ENCODE measurements around the gene FBXL19. TPM values are rescaled to one million over a fixed set of nuclear protein-coding genes. Genes with fewer than 3 reads are reported as not detected.
"Not testable (repeated sequence)": the region's sequence is repeated elsewhere in the genome, so short reads cannot be mapped to it uniquely, and the experiment has no call there.

FBXL19 gene
- polyA plus RNA-seq, 2 of the 4 experiments (the other 2 are of a cell fraction) = 5.6 to 21.5 TPM

GRCh38 chr16:30888856-30889499 lies 34.4 kb upstream of the FBXL19 start:
- WGBS (ENCODE audit: missing lambda C conversion rate) = 91% methylated on average over 8 of the region's 8 CpGs
- CTCF ChIA-PET = interaction anchor here (0.5 to 4.7 kb wide), 3 partner anchors 13 to 195 kb away, joined by 3 to 26 read pairs (median 22); no protein-coding TSS in a partner anchor
- Histone ChIP-seq H3K9me3 (no peaks in the 10 kb centered on the region), H3K4me3 (no peak overlapping the region), H3K4me2 (no peak overlapping the region), H3K4me1 (peaks cover 5% of the 10 kb centered on the region; the same call in 2 of the 3 replicates), H3K27ac (no peak overlapping the region)
- POLR2A ChIA-PET = interaction anchor here (0.7 kb wide), 1 partner anchor 764 kb away, joined by 3 read pairs; no protein-coding TSS in a partner anchor
- TF ChIP-seq KDM1A (IDR thresholded peaks at IDR 0.05; ENCODE audit: low read depth) (0 out of 2 replicates have a peak, but pooled peaks have one; percentile 43), CHD2 (IDR thresholded peaks at IDR 0.05; ENCODE audit: low read length, partially characterized antibody) (no peak)
- ATAC-seq (no peak), FAIRE-seq (no peak), DNase-seq (ENCODE audit: low read depth in 1 of 2, low spot score in 1 of 2) (no peak)

- H3K4me3 ChIP-seq = no peak overlapping the region
- ChIA-PET CTCF (interaction anchor here (0.7 to 4.7 kb wide), 3 partner anchors 12 to 84 kb away, joined by 3 to 26 read pairs (median 22); no protein-coding TSS in a partner anchor), POLR2A (no interaction called here)
- no peak for ATAC-seq
- no peak overlapping the region for H3K27ac ChIP-seq
- H3K9me3 ChIP-seq = no peaks in the 10 kb centered on the region
- no peak for DNase-seq (ENCODE audit: low read depth in 1 of 2, low spot score in 1 of 2)
- FAIRE-seq = no peak
- WGBS (ENCODE audit: missing lambda C conversion rate) = 86% methylated on average over 5 of the region's 5 CpGs
- no peak overlapping the region for H3K4me2 ChIP-seq
- H3K4me1 ChIP-seq = peaks cover 9% of the 10 kb centered on the region
- no peak for TF ChIP-seq MAX (IDR thresholded peaks at IDR 0.05)
- no peak for TF ChIP-seq HDAC2 (IDR thresholded peaks at IDR 0.05)
- TF ChIP-seq JUNB (IDR thresholded peaks at IDR 0.05) = no peak
- no peak for TF ChIP-seq NFE2L2 (conservative IDR thresholded peaks at IDR 0.05; ENCODE audit: low read length)
- no peak for TF ChIP-seq RARB (CRISPR knock-in tag; IDR thresholded peaks at IDR 0.05)
- no peak for TF ChIP-seq FOSL2 (IDR thresholded peaks at IDR 0.05)
- TF ChIP-seq FOSL2 (CRISPR knock-in tag; IDR thresholded peaks at IDR 0.05) = no peak
- no peak for TF ChIP-seq SMC3 (IDR thresholded peaks at IDR 0.05)
- no peak for TF ChIP-seq RCOR1 (IDR thresholded peaks at IDR 0.05; ENCODE audit: low read depth, low read length)
- no peak for TF ChIP-seq ZFP36 (IDR thresholded peaks at IDR 0.05; ENCODE audit: borderline replicate concordance, partially characterized antibody)
- TF ChIP-seq HES2 (IDR thresholded peaks at IDR 0.05) = no peak
- no peak for TF ChIP-seq CHD4 (IDR thresholded peaks at IDR 0.05; ENCODE audit: borderline replicate concordance)
- TF ChIP-seq RFX5 (IDR thresholded peaks at IDR 0.05) = no peak
Observed at GRCh38 chr16:30889721-30890120, 33.7 kb upstream of the FBXL19 start.

GRCh38 chr16:30891043-30891823 lies 32.1 kb upstream of the FBXL19 start:
- not testable (repeated sequence) for H3K9me3 ChIP-seq; H3K27ac ChIP-seq; FAIRE-seq; H3K4me2 ChIP-seq; H3K4me3 ChIP-seq; ATAC-seq; DNase-seq (ENCODE audit: low read depth in 1 of 2, low spot score in 1 of 2)
- peaks cover 24% of the 10 kb centered on the region for H3K4me1 ChIP-seq
- 88% methylated on average over 15 of the region's 15 CpGs for WGBS (ENCODE audit: missing lambda C conversion rate)
- ChIA-PET POLR2A (interaction anchor here (2.7 kb wide), 1 partner anchor 16 kb away, joined by 16 read pairs; no protein-coding TSS in a partner anchor), CTCF (interaction anchor here (0.6 to 4.7 kb wide), 5 partner anchors 10 to 77 kb away, joined by 3 to 26 read pairs (median 5); no protein-coding TSS in a partner anchor)

GRCh38 chr16:30892670-30893416 lies 30.5 kb upstream of the FBXL19 start:
- FAIRE-seq (no peak), ATAC-seq (no peak), DNase-seq (ENCODE audit: low read depth in 1 of 2, low spot score in 1 of 2) (no peak)
- Histone ChIP-seq H3K4me1 (peaks cover 34% of the 10 kb centered on the region), H3K9me3 (no peaks in the 10 kb centered on the region), H3K27ac (peak overlapping the region; percentile 79 to 95), H3K4me3 (peak overlapping the region; percentile 56), H3K4me2 (peak overlapping the region; percentile 64)
- POLR2A ChIA-PET = interaction anchor here (1.0 to 2.7 kb wide), 2 partner anchors 9 to 18 kb away, joined by 3 to 16 read pairs; no protein-coding TSS in a partner anchor
- CTCF ChIA-PET = interaction anchor here (0.8 to 4.7 kb wide), 9 partner anchors 9 to 90 kb away, joined by 3 to 22 read pairs (median 4); no protein-coding TSS in a partner anchor
- WGBS (ENCODE audit: missing lambda C conversion rate) = 92% methylated on average over 18 of the region's 20 CpGs
- TF ChIP-seq HOXA7 (CRISPR knock-in tag; IDR thresholded peaks at IDR 0.05) = no peak
- TF ChIP-seq HES2 (IDR thresholded peaks at IDR 0.05) = no peak
- TF ChIP-seq JUNB (IDR thresholded peaks at IDR 0.05) = no peak
- no peak for TF ChIP-seq BCL3 (IDR thresholded peaks at IDR 0.05)
- TF ChIP-seq SREBF2 (IDR thresholded peaks at IDR 0.05) = no peak
- no peak for TF ChIP-seq CBX8 (IDR thresholded peaks at IDR 0.05)
- no peak for TF ChIP-seq ATOH8 (CRISPR knock-in tag; IDR thresholded peaks at IDR 0.05; ENCODE audit: low read depth)
- no peak for TF ChIP-seq TP53 (CRISPR knock-in tag; IDR thresholded peaks at IDR 0.05)
- TF ChIP-seq SMC3 (IDR thresholded peaks at IDR 0.05) = no peak
- no peak for TF ChIP-seq CBX2 (IDR thresholded peaks at IDR 0.05; ENCODE audit: borderline replicate concordance, low read depth)
- TF ChIP-seq MAX (IDR thresholded peaks at IDR 0.05) = no peak
- no peak for TF ChIP-seq RCOR1 (IDR thresholded peaks at IDR 0.05; ENCODE audit: low read depth, low read length)

Measured in A549 (cell line).